Measurements from ENCODE around the gene CEP83. TPM values are rescaled to one million over a fixed set of nuclear protein-coding genes. Genes with fewer than 3 reads are reported as not detected.
"Not testable (repeated sequence)": the region's sequence is repeated elsewhere in the genome, so short reads cannot be mapped to it uniquely, and the experiment has no call there.

CEP83 gene
- total and polyA plus RNA-seq, 4 experiments from 2014 or later, result 3.6 to 14.8 (median 8.9) TPM

GRCh38 chr12:94327809-94328208, 131.9 kb downstream of the CEP83 start:
- no peaks in the 10 kb centered on the region for H3K27me3 ChIP-seq (ENCODE audit: insufficient read depth, low read length)
- no peaks in the 10 kb centered on the region for H3K27me3 Mint-ChIP-seq
- peaks cover 0 to 2% (median 0%) of the 10 kb centered on the region in 8 donors for H3K9me3 Mint-ChIP-seq
- ChIA-PET CTCF (ENCODE audit: partially characterized antibody) (no interaction called here), POLR2A (ENCODE audit: partially characterized antibody) (no interaction called here)
- H3K36me3 Mint-ChIP-seq, result peaks cover 41 to 65% of the 10 kb centered on the region in 2 donors
- H3K4me3 ChIP-seq (ENCODE audit: low read length in 2 of 2), result no peak overlapping the region
- H3K4me1 Mint-ChIP-seq, result no peaks in the 10 kb centered on the region
- H3K27ac ChIP-seq (ENCODE audit: low read depth, low read length), result no peak overlapping the region
- no peaks in the 10 kb centered on the region for H3K4me1 ChIP-seq (ENCODE audit: insufficient read depth, low read length)
- no peaks in the 10 kb centered on the region for H3K36me3 ChIP-seq (ENCODE audit: insufficient read depth, low read length)
- H3K27ac Mint-ChIP-seq, result no peak overlapping the region
- intact Hi-C loops (cut with micrococcal nuclease), result no loop called here
- H3K9me3 ChIP-seq (ENCODE audit: control insufficient read depth in 1 of 2, low read length in 2 of 2), result no peaks in the 10 kb centered on the region
- no peak overlapping the region for H3K4me3 Mint-ChIP-seq
- no peak for DNase-seq

- intact Hi-C loops (cut with micrococcal nuclease), result no loop called here
- H3K27ac Mint-ChIP-seq, result no peak overlapping the region
These were observed 132.9 kb downstream of the CEP83 start for GRCh38 chr12:94326727-94327126.

GRCh38 chr12:94326234-94326633, 133.4 kb downstream of the CEP83 start:
- H3K4me3 ChIP-seq (ENCODE audit: low read length in 2 of 2), result no peak overlapping the region
- no peak overlapping the region for H3K4me3 Mint-ChIP-seq
- DNase-seq, result no peak
- CTCF ChIA-PET (ENCODE audit: partially characterized antibody), result no interaction called here
- no peaks in the 10 kb centered on the region for H3K4me1 ChIP-seq (ENCODE audit: insufficient read depth, low read length)
- H3K36me3 ChIP-seq (ENCODE audit: insufficient read depth, low read length), result peaks cover 4% of the 10 kb centered on the region
- H3K27me3 Mint-ChIP-seq, result no peaks in the 10 kb centered on the region
- H3K27ac ChIP-seq (ENCODE audit: low read depth, low read length), result no peak overlapping the region
- H3K27me3 ChIP-seq (ENCODE audit: insufficient read depth, low read length), result no peaks in the 10 kb centered on the region
- intact Hi-C loops (cut with micrococcal nuclease), result no loop called here
- H3K9me3 ChIP-seq (ENCODE audit: control insufficient read depth in 1 of 2, low read length in 2 of 2), result peaks cover 0 to 2% of the 10 kb centered on the region in 2 donors
- POLR2A ChIA-PET (ENCODE audit: partially characterized antibody), result no interaction called here
- peaks cover 0 to 6% (median 4%) of the 10 kb centered on the region in 8 donors for H3K9me3 Mint-ChIP-seq
- peaks cover 47 to 70% of the 10 kb centered on the region in 2 donors for H3K36me3 Mint-ChIP-seq
- no peak overlapping the region for H3K27ac Mint-ChIP-seq
- H3K4me1 Mint-ChIP-seq, result no peaks in the 10 kb centered on the region

More at GRCh38 chr12:94326727-94327126, 132.9 kb downstream of the CEP83 start:
- H3K4me3 Mint-ChIP-seq, result no peak overlapping the region
- Histone ChIP-seq H3K27me3 (ENCODE audit: insufficient read depth, low read length) (no peaks in the 10 kb centered on the region), H3K4me3 (ENCODE audit: low read length in 2 of 2) (no peak overlapping the region), H3K27ac (ENCODE audit: low read depth, low read length) (no peak overlapping the region), H3K9me3 (ENCODE audit: control insufficient read depth in 1 of 2, low read length in 2 of 2) (no peaks in the 10 kb centered on the region), H3K4me1 (ENCODE audit: insufficient read depth, low read length) (no peaks in the 10 kb centered on the region), H3K36me3 (ENCODE audit: insufficient read depth, low read length) (peaks cover 4% of the 10 kb centered on the region)
- peaks cover 0 to 2% (median 0%) of the 10 kb centered on the region in 8 donors for H3K9me3 Mint-ChIP-seq
- H3K27me3 Mint-ChIP-seq, result no peaks in the 10 kb centered on the region
- ChIA-PET POLR2A (ENCODE audit: partially characterized antibody) (no interaction called here), CTCF (ENCODE audit: partially characterized antibody) (no interaction called here)
- no peaks in the 10 kb centered on the region for H3K4me1 Mint-ChIP-seq
- no peak for DNase-seq
- peaks cover 43 to 69% of the 10 kb centered on the region in 2 donors for H3K36me3 Mint-ChIP-seq

GRCh38 chr12:94322346-94322745, 137.3 kb downstream of the CEP83 start:
- H3K4me3 Mint-ChIP-seq, result no peak overlapping the region
- H3K9me3 ChIP-seq (ENCODE audit: control insufficient read depth in 1 of 2, low read length in 2 of 2), result peaks cover 0 to 14% of the 10 kb centered on the region in 2 donors
- H3K4me1 Mint-ChIP-seq, result no peaks in the 10 kb centered on the region
- H3K27me3 ChIP-seq (ENCODE audit: insufficient read depth, low read length), result no peaks in the 10 kb centered on the region
- ChIA-PET POLR2A (ENCODE audit: partially characterized antibody) (no interaction called here), CTCF (ENCODE audit: partially characterized antibody) (no interaction called here)
- H3K27me3 Mint-ChIP-seq, result no peaks in the 10 kb centered on the region
- intact Hi-C loops (cut with micrococcal nuclease), result no loop called here
- no peaks in the 10 kb centered on the region for H3K4me1 ChIP-seq (ENCODE audit: insufficient read depth, low read length)
- H3K36me3 Mint-ChIP-seq, result peaks cover 68 to 82% of the 10 kb centered on the region in 2 donors
- no peak for DNase-seq
- no peak overlapping the region for H3K27ac ChIP-seq (ENCODE audit: low read depth, low read length)
- no peak overlapping the region for H3K4me3 ChIP-seq (ENCODE audit: low read length in 2 of 2)
- H3K27ac Mint-ChIP-seq, result no peak overlapping the region
- H3K36me3 ChIP-seq (ENCODE audit: insufficient read depth, low read length), result peaks cover 4% of the 10 kb centered on the region
- H3K9me3 Mint-ChIP-seq, result peaks cover 11 to 42% (median 37%) of the 10 kb centered on the region in 8 donors

- Histone ChIP-seq H3K4me1 (ENCODE audit: insufficient read depth, low read length) (no peaks in the 10 kb centered on the region), H3K36me3 (ENCODE audit: insufficient read depth, low read length) (peaks cover 4% of the 10 kb centered on the region), H3K4me3 (ENCODE audit: low read length in 2 of 2) (no peak overlapping the region), H3K9me3 (ENCODE audit: control insufficient read depth in 1 of 2, low read length in 2 of 2) (peaks cover 0 to 14% of the 10 kb centered on the region in 2 donors), H3K27me3 (ENCODE audit: insufficient read depth, low read length) (no peaks in the 10 kb centered on the region), H3K27ac (ENCODE audit: low read depth, low read length) (no peak overlapping the region)
- Mint-ChIP-seq H3K36me3 (peaks cover 62 to 64% of the 10 kb centered on the region in 2 donors), H3K4me1 (no peaks in the 10 kb centered on the region), H3K27me3 (no peaks in the 10 kb centered on the region), H3K9me3 (peaks cover 12 to 50% (median 40%) of the 10 kb centered on the region in 8 donors), H3K27ac (no peak overlapping the region), H3K4me3 (no peak overlapping the region)
- no peak for DNase-seq
- intact Hi-C loops (cut with micrococcal nuclease), result no loop called here
- CTCF ChIA-PET (ENCODE audit: partially characterized antibody), result no interaction called here
- POLR2A ChIA-PET (ENCODE audit: partially characterized antibody), result no interaction called here
These were observed 139.6 kb downstream of the CEP83 start for GRCh38 chr12:94320109-94320508.

- H3K36me3 Mint-ChIP-seq, result peaks cover 49 to 54% of the 10 kb centered on the region in 2 donors
- CTCF ChIA-PET (ENCODE audit: partially characterized antibody), result interaction anchor here (1.3 kb wide), 1 partner anchor 216 kb away, joined by 3 read pairs; no protein-coding TSS in a partner anchor
- H3K27me3 Mint-ChIP-seq, result no peaks in the 10 kb centered on the region
These were observed 141.5 kb downstream of the CEP83 start for GRCh38 chr12:94318181-94318580.

GRCh38 chr12:94316600-94316999, 143.1 kb downstream of the CEP83 start:
- H3K27me3 Mint-ChIP-seq; H3K27ac ChIP-seq (ENCODE audit: low read depth, low read length); H3K27ac Mint-ChIP-seq; H3K36me3 ChIP-seq (ENCODE audit: insufficient read depth, low read length); CTCF ChIA-PET (ENCODE audit: partially characterized antibody); H3K27me3 ChIP-seq (ENCODE audit: insufficient read depth, low read length); intact Hi-C loops (cut with micrococcal nuclease); H3K4me1 ChIP-seq (ENCODE audit: insufficient read depth, low read length); H3K4me3 ChIP-seq (ENCODE audit: low read length in 2 of 2); H3K4me3 Mint-ChIP-seq; POLR2A ChIA-PET (ENCODE audit: partially characterized antibody); DNase-seq; H3K4me1 Mint-ChIP-seq: not testable (repeated sequence)
- Mint-ChIP-seq H3K9me3 (peaks cover 12 to 54% (median 40%) of the 10 kb centered on the region in 8 donors), H3K36me3 (peaks cover 43 to 48% of the 10 kb centered on the region in 2 donors)
- peaks cover 0 to 14% of the 10 kb centered on the region in 2 donors for H3K9me3 ChIP-seq (ENCODE audit: control insufficient read depth in 1 of 2, low read length in 2 of 2)

More at GRCh38 chr12:94318181-94318580, 141.5 kb downstream of the CEP83 start:
- Histone ChIP-seq H3K27me3 (ENCODE audit: insufficient read depth, low read length) (no peaks in the 10 kb centered on the region), H3K4me3 (ENCODE audit: low read length in 2 of 2) (no peak overlapping the region), H3K4me1 (ENCODE audit: insufficient read depth, low read length) (no peaks in the 10 kb centered on the region), H3K27ac (ENCODE audit: low read depth, low read length) (no peak overlapping the region), H3K36me3 (ENCODE audit: insufficient read depth, low read length) (peaks cover 4% of the 10 kb centered on the region), H3K9me3 (ENCODE audit: control insufficient read depth in 1 of 2, low read length in 2 of 2) (peaks cover 0 to 14% of the 10 kb centered on the region in 2 donors)
- Mint-ChIP-seq H3K4me1 (no peaks in the 10 kb centered on the region), H3K9me3 (peaks cover 12 to 55% (median 41%) of the 10 kb centered on the region in 8 donors), H3K27ac (no peak overlapping the region), H3K4me3 (no peak overlapping the region)
- DNase-seq, result no peak
- intact Hi-C loops (cut with micrococcal nuclease), result no loop called here
- POLR2A ChIA-PET (ENCODE audit: partially characterized antibody), result no interaction called here

- Mint-ChIP-seq H3K27ac (peak overlapping the region in 2 of 7 donors; percentile 25 to 37), H3K27me3 (no peaks in the 10 kb centered on the region), H3K36me3 (peaks cover 22 to 27% of the 10 kb centered on the region in 2 donors), H3K4me3 (no peak overlapping the region), H3K9me3 (peaks cover 0 to 14% (median 3%) of the 10 kb centered on the region in 8 donors), H3K4me1 (no peaks in the 10 kb centered on the region)
- Histone ChIP-seq H3K4me3 (ENCODE audit: low read length in 2 of 2) (no peak overlapping the region), H3K27me3 (ENCODE audit: insufficient read depth, low read length) (no peaks in the 10 kb centered on the region), H3K9me3 (ENCODE audit: control insufficient read depth in 1 of 2, low read length in 2 of 2) (no peaks in the 10 kb centered on the region), H3K4me1 (ENCODE audit: insufficient read depth, low read length) (no peaks in the 10 kb centered on the region), H3K27ac (ENCODE audit: low read depth, low read length) (no peak overlapping the region), H3K36me3 (ENCODE audit: insufficient read depth, low read length) (no peaks in the 10 kb centered on the region)
- CTCF ChIA-PET (ENCODE audit: partially characterized antibody), result no interaction called here
- intact Hi-C loops (cut with micrococcal nuclease), result no loop called here
- DNase-seq, result no peak
- POLR2A ChIA-PET (ENCODE audit: partially characterized antibody), result no interaction called here
These were observed 147.3 kb downstream of the CEP83 start for GRCh38 chr12:94312378-94312777.
